HepG2 (cell line): ENCODE results near the gene NELL1. TPM values are rescaled to one million over a fixed set of nuclear protein-coding genes. Genes with fewer than 3 reads are reported as not detected.

ENCODE experiments used
- ATAC-seq: fragments of 200-7000 bp; cut with Tn5 transposase; 3 replicates; pipeline ENCODE4 v1.9.1; 2020; ENCODE audit warnings: mild to moderate bottlenecking, moderate library complexity
- BruUV-seq: library from RNA; stranded (reverse); fragments of 400-500 nt; replicated peaks from 2 replicates; lab custom pipeline; 2021; lab: Mats Ljungman, UMichigan
- CTCF ChIA-PET: fragments of 300-600 bp; formaldehyde crosslinking; extraction: SDS; loops from one replicate; lab custom pipeline; 2021; ENCODE audit warnings: low total read pairs, inconsistent platforms, low intra/inter-chr PET ratio; lab: Yijun Ruan, JAX
- POLR2A ChIA-PET: fragments of 350-600 bp; sonication (Branson Sonifier 250); formaldehyde crosslinking; loops from one replicate; lab custom pipeline; 2020; ENCODE audit warnings: antibody characterized with exemption, inconsistent platforms; lab: Yijun Ruan, JAX
- DNase-seq: peaks from one replicate; pipeline ENCODE4 v3.0.0-alpha.2; 2015; ENCODE audit warnings: low spot score
- FAIRE-seq: peaks from 3 replicates; lab custom pipeline; 2011; peaks lifted over from hg19 to GRCh38; lab: Jason Lieb, UNC
- H2AFZ ChIP-seq: one replicate; pipeline ENCODE4 v1.6.1; 2011; ENCODE audit warnings: low read length, inconsistent platforms
- H3K27ac ChIP-seq: fragments of 300-600 bp; 3 replicates; pipeline ENCODE4 v1.8.0; 2011; ENCODE audit warnings: mixed run types, mild to moderate bottlenecking, mixed read lengths, low read length, inconsistent platforms; ENCODE audit not compliant: insufficient read depth; ENCODE audit errors: extremely low read length
- H3K27me3 ChIP-seq, 2 experiments: fragments of 200-600 bp in 1 of 2; 2 replicates in 1 of 2; 3 replicates in 1 of 2; pipeline versions ENCODE4 v1.6.0 to v1.8.0; 2011; ENCODE audit warnings: low read length in 2 of 2, mild to moderate bottlenecking in 2 of 2, moderate library complexity in 2 of 2, inconsistent platforms in 1 of 2; ENCODE audit not compliant: insufficient read depth in 2 of 2, control insufficient read depth in 1 of 2
- H3K36me3 ChIP-seq, 2 experiments: fragments of 200-600 bp in 1 of 2; replicated peaks in 1 of 2; 2 replicates in 1 of 2; 3 replicates in 1 of 2; pipeline versions ENCODE4 v1.5.1 to v1.8.0; 2011; ENCODE audit warnings: low read length in 2 of 2, inconsistent platforms in 1 of 2; ENCODE audit not compliant: insufficient read depth in 2 of 2, control insufficient read depth in 1 of 2
- H3K4me1 ChIP-seq: 2 replicates; pipeline ENCODE4 v1.5.1; 2012; ENCODE audit warnings: low read length, inconsistent platforms; ENCODE audit not compliant: insufficient read depth
- H3K4me2 ChIP-seq: 2 replicates; pipeline ENCODE4 v1.6.0; 2011; ENCODE audit warnings: low read depth, low read length, inconsistent platforms
- H3K4me3 ChIP-seq, 3 experiments: fragments of 200-600 bp in 1 of 3; sonication (generic), shearing (Covaris generic) in 1 of 3; replicated peaks in 1 of 3; 2 replicates each; pipeline ENCODE4 v1.5.1; 2011 to 2016; ENCODE audit warnings: low read length in 3 of 3, inconsistent platforms in 2 of 3, low read depth in 2 of 3, mild to moderate bottlenecking in 2 of 3, control low read depth in 1 of 3, mixed read lengths in 1 of 3; ENCODE audit not compliant: insufficient read depth in 1 of 3
- H3K79me2 ChIP-seq: one replicate; pipeline ENCODE4 v1.6.1; 2011; ENCODE audit warnings: low read length, inconsistent platforms; ENCODE audit not compliant: insufficient read depth
- H3K9ac ChIP-seq: 2 replicates; pipeline ENCODE4 v1.6.0; 2011; ENCODE audit warnings: mild to moderate bottlenecking, low read depth, low read length, inconsistent platforms; ENCODE audit not compliant: insufficient read depth
- H3K9me3 ChIP-seq: 2 replicates; pipeline ENCODE4 v1.5.1; 2012; ENCODE audit warnings: mild to moderate bottlenecking, low read length
- H4K20me1 ChIP-seq: 2 replicates; pipeline ENCODE4 v1.6.0; 2011; ENCODE audit warnings: inconsistent platforms, mild to moderate bottlenecking, low read length, moderate library complexity; ENCODE audit not compliant: insufficient read depth
- BCLAF1 ChIP-seq: fragments of 450-650 bp; IDR thresholded peaks from 2 replicates; pipeline ENCODE4 v1.6.1; 2017; ENCODE audit warnings: mild to moderate bottlenecking
- BHLHE40 ChIP-seq: IDR thresholded peaks from 2 replicates; pipeline ENCODE4 v1.6.1; 2011; ENCODE audit warnings: low read length, improper control_type of control experiment
- GZF1 ChIP-seq: sonication (generic); formaldehyde crosslinking; IDR thresholded peaks from 2 replicates; pipeline ENCODE4 v1.5.1; 2020; ENCODE audit warnings: mild to moderate bottlenecking, missing genetic modification reagents
- HNRNPH1 ChIP-seq: fragments of 200-400 bp; formaldehyde crosslinking; optimal IDR thresholded peaks from 2 replicates; pipeline ENCODE3; 2017; ENCODE audit warnings: mild to moderate bottlenecking, low read depth, low read length
- PHF5A ChIP-seq: IDR thresholded peaks from one replicate; pipeline ENCODE4 v1.6.1; 2018; ENCODE audit warnings: low read depth, missing genetic modification reagents; ENCODE audit not compliant: unreplicated experiment
- RNF219 ChIP-seq: sonication (generic); formaldehyde crosslinking; IDR thresholded peaks from 2 replicates; pipeline ENCODE4 v1.5.0; 2020; ENCODE audit warnings: mild to moderate bottlenecking, missing genetic modification reagents
- SNAI1 ChIP-seq: sonication (generic); formaldehyde crosslinking; IDR thresholded peaks from 2 replicates; pipeline ENCODE4 v1.5.0; 2020; ENCODE audit warnings: mild to moderate bottlenecking, missing genetic modification reagents, borderline replicate concordance
- TBX2 ChIP-seq: sonication (generic); formaldehyde crosslinking; IDR thresholded peaks from 2 replicates; pipeline ENCODE4 v1.5.0; 2020; ENCODE audit warnings: missing genetic modification reagents, mild to moderate bottlenecking, borderline replicate concordance
- ZNF225 ChIP-seq: sonication (generic); formaldehyde crosslinking; IDR thresholded peaks from 2 replicates; pipeline ENCODE4 v1.4.0; 2020; ENCODE audit warnings: mild to moderate bottlenecking, missing genetic modification reagents
- ZNF280D ChIP-seq: sonication (generic); formaldehyde crosslinking; IDR thresholded peaks from 2 replicates; pipeline ENCODE4 v1.5.1; 2020; ENCODE audit warnings: mild to moderate bottlenecking, missing genetic modification reagents
- WGBS: methylation state at CpG from one replicate; pipeline ENCODE4 v1.1.6; 2017; ENCODE audit warnings: low lambda C conversion rate; 5-methylcytosine and 5-hydroxymethylcytosine counted together
- in situ Hi-C: cut with HindIII; loops from 2 replicates; pipeline ENCODE4 v1.10.0; 2017; ENCODE audit warnings: low pct_unique_long_range_greater_than_20kb; ENCODE audit not compliant: extremely low pct_ligation_motif_present
- intact Hi-C: fragments of 100-400 bp; cut with micrococcal nuclease; formaldehyde crosslinking; loops from one replicate; pipeline ENCODE4 v1.10.0; 2022; ENCODE audit not compliant: unreplicated experiment
- polyA plus RNA-seq, 8 experiments: library from polyadenylated mRNA; depleted of rRNA in 3 of 8; stranded (reverse) in 7 of 8; unstranded in 1 of 8; fragments of >200 nt; fragmentation: Illumina TruSeq in 4 of 8; extraction: Trizol in 4 of 8; gene quantifications; 2 replicates each; pipeline versions ENCODE4 v1.2.1 to v1.2.3, GENCODE V29; 2011 to 2016; ENCODE audit warnings: low read depth in 4 of 8, missing spikeins in 1 of 8, mixed read lengths in 1 of 8; ENCODE audit not compliant: insufficient read depth in 1 of 8
- total RNA-seq, 5 experiments: library from RNA; depleted of rRNA; stranded (reverse); fragments of >200 nt; fragmentation: Illumina TruSeq; extraction: Trizol; gene quantifications; 2 replicates each; pipeline ENCODE4 v1.2.3, GENCODE V29; 2016; ENCODE audit warnings: low read depth in 1 of 5

The NELL1 gene
- total and polyA plus RNA-seq, 2 of the 13 experiments (the other 11 are each of a cell fraction or from before 2014, with no cell fraction given), result not detected

GRCh38 chr11:20632169-20632532, 37.2 kb upstream of the NELL1 start:
- Histone ChIP-seq H3K27me3 (0 out of 5 replicates have a peak, but pooled peaks cover 0 to 2% of the 10 kb centered on the region in 2 experiments), H3K36me3 (no peaks in the 10 kb centered on the region), H2AFZ (no peak overlapping the region), H3K27ac (no peak overlapping the region), H3K4me2 (no peak overlapping the region), H3K4me3 (no peak overlapping the region), H3K9me3 (no peaks in the 10 kb centered on the region), H4K20me1 (no peaks in the 10 kb centered on the region), H3K4me1 (no peaks in the 10 kb centered on the region), H3K79me2 (no peaks in the 10 kb centered on the region), H3K9ac (no peak overlapping the region)
- ChIA-PET POLR2A (no interaction called here), CTCF (no interaction called here)
- in situ Hi-C loops (loop anchor here (25.0 kb wide), 1 partner anchor 1680 kb away; no protein-coding TSS in a partner anchor), intact Hi-C loops (no loop called here)
- TF ChIP-seq ZNF225 (CRISPR knock-in tag) (no peak), BHLHE40 (no peak), RNF219 (CRISPR knock-in tag) (no peak), SNAI1 (CRISPR knock-in tag) (no peak), HNRNPH1 (no peak), BCLAF1 (no peak), GZF1 (no peak), ZNF280D (CRISPR knock-in tag) (no peak), PHF5A (CRISPR knock-in tag) (no peak), TBX2 (CRISPR knock-in tag) (no peak)
- no peak for DNase-seq
- no TSS peak for BruUV-seq
- WGBS, result 6% methylated on average over 1 of the region's 1 CpG
- ATAC-seq, result no peak
- FAIRE-seq, result no peak
